GM18951 (cell line): ENCODE results near the gene SLC12A7.
"Not testable (repeated sequence)": the region's sequence is repeated elsewhere in the genome, so short reads cannot be mapped to it uniquely, and the experiment has no call there.

ENCODE experiments used
- POLR2A ChIP-seq: IDR thresholded peaks from 4 replicates; pipeline ENCODE4 v1.6.1; 2011; ENCODE audit warnings: mild to moderate bottlenecking; ENCODE audit not compliant: insufficient read length, insufficient read depth; ENCODE audit errors: extremely low read depth
- in situ Hi-C: fragments of 300-500 bp; cut with MboI; formaldehyde crosslinking; loops from one replicate; pipeline ENCODE4 v1.12.0; 2022; ENCODE audit warnings: low sequenced_read_pairs, mixed read lengths, inconsistent platforms; ENCODE audit not compliant: unreplicated experiment

The SLC12A7 gene

GRCh38 chr5:1090538-1090937, 21.3 kb downstream of the SLC12A7 start:
- in situ Hi-C loops = no loop called here
- TF ChIP-seq POLR2A = no peak

GRCh38 chr5:1089621-1090040, 22.2 kb downstream of the SLC12A7 start:
- no peak for TF ChIP-seq POLR2A
- in situ Hi-C loops = no loop called here

- no peak for TF ChIP-seq POLR2A
- in situ Hi-C loops = no loop called here
Observed at GRCh38 chr5:1089146-1089545, 22.7 kb downstream of the SLC12A7 start.

GRCh38 chr5:1088726-1089125, 23.1 kb downstream of the SLC12A7 start:
- no peak for TF ChIP-seq POLR2A
- in situ Hi-C loops = no loop called here

- no peak for TF ChIP-seq POLR2A
- in situ Hi-C loops = no loop called here
Observed at GRCh38 chr5:1088031-1088430, 23.8 kb downstream of the SLC12A7 start.

- in situ Hi-C loops = no loop called here
Observed at GRCh38 chr5:1087428-1087827, 24.4 kb downstream of the SLC12A7 start.

GRCh38 chr5:1086871-1087270, 25.0 kb downstream of the SLC12A7 start:
- in situ Hi-C loops = no loop called here
- TF ChIP-seq POLR2A = no peak

More at GRCh38 chr5:1087428-1087827, 24.4 kb downstream of the SLC12A7 start:
- no peak for TF ChIP-seq POLR2A

GRCh38 chr5:1086137-1086536, 25.7 kb downstream of the SLC12A7 start:
- in situ Hi-C loops = no loop called here
- TF ChIP-seq POLR2A = no peak

GRCh38 chr5:1085391-1085790, 26.5 kb downstream of the SLC12A7 start:
- in situ Hi-C loops = no loop called here
- TF ChIP-seq POLR2A = no peak

GRCh38 chr5:1083823-1084605, 27.8 kb downstream of the SLC12A7 start:
- in situ Hi-C loops = no loop called here
- TF ChIP-seq POLR2A = no peak

- in situ Hi-C loops = not testable (repeated sequence)
Observed at GRCh38 chr5:1083026-1083425, 28.8 kb downstream of the SLC12A7 start.

- no peak for TF ChIP-seq POLR2A
- in situ Hi-C loops = no loop called here
Observed at GRCh38 chr5:1081519-1081918, 30.3 kb downstream of the SLC12A7 start.

GRCh38 chr5:1080432-1080831, 31.4 kb downstream of the SLC12A7 start:
- in situ Hi-C loops = no loop called here
- TF ChIP-seq POLR2A = no peak

GRCh38 chr5:1079961-1080360, 31.9 kb downstream of the SLC12A7 start:
- no peak for TF ChIP-seq POLR2A
- in situ Hi-C loops = no loop called here
